ENCODE measurements around the gene TXNDC12. TPM values are rescaled to one million over a fixed set of nuclear protein-coding genes. Genes with fewer than 3 reads are reported as not detected.

TXNDC12 gene
- polyA plus RNA-seq, 3 donors = 24.3 to 125 (median 121) TPM

DNA sequence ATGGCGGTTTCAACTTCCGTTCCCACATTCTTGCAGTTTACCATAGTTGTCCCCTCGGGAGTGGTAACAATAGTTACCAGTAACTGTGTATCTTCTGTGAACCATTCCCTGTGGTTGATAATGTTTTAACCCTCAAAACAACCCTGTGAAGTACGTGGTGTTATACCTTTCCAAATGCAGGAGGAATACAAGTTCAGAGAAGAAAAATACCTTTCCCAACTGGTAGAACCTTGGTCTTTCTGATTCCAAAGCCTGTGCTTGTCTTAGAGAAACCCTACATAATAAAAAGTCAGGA is 1.9 kb upstream of the TXNDC12 start:
- TF ChIP-seq, protein P1, sequence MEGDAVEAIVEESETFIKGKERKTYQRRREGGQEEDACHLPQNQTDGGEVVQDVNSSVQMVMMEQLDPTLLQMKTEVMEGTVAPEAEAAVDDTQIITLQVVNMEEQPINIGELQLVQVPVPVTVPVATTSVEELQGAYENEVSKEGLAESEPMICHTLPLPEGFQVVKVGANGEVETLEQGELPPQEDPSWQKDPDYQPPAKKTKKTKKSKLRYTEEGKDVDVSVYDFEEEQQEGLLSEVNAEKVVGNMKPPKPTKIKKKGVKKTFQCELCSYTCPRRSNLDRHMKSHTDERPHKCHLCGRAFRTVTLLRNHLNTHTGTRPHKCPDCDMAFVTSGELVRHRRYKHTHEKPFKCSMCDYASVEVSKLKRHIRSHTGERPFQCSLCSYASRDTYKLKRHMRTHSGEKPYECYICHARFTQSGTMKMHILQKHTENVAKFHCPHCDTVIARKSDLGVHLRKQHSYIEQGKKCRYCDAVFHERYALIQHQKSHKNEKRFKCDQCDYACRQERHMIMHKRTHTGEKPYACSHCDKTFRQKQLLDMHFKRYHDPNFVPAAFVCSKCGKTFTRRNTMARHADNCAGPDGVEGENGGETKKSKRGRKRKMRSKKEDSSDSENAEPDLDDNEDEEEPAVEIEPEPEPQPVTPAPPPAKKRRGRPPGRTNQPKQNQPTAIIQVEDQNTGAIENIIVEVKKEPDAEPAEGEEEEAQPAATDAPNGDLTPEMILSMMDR (IDR thresholded peaks at IDR 0.05) = no peak
- Mint-ChIP-seq H3K9me3 (no peaks in the 10 kb centered on the region), H3K4me1 (peaks cover 44% of the 10 kb centered on the region), H3K27ac (peak overlapping the region; percentile 87 to 97 (median 96)), H3K36me3 (peaks cover 26 to 36% of the 10 kb centered on the region in 2 donors), H3K4me3 (peak overlapping the region; percentile 96 to 98), H3K27me3 (ENCODE audit: low read depth in 3 of 3) (no peaks in the 10 kb centered on the region)
- Histone ChIP-seq H3K4me1 (ENCODE audit: control insufficient read depth in 1 of 2, insufficient read depth in 2 of 2, low read length in 2 of 2) (peaks cover 35 to 45% of the 10 kb centered on the region in 2 donors), H3K9me3 (replicated peaks in 1 of 2; ENCODE audit: control insufficient read depth in 1 of 2, insufficient read depth in 1 of 2, low read length in 2 of 2) (no peaks in the 10 kb centered on the region), H3K27me3 (ENCODE audit: control insufficient read depth in 2 of 2, insufficient read depth in 2 of 2, low read length in 2 of 2) (no peaks in the 10 kb centered on the region), H2AFZ (ENCODE audit: insufficient read depth, low read depth, low read length, poor library complexity, severe bottlenecking) (peak overlapping the region; percentile 91), H3K9ac (ENCODE audit: insufficient read depth, low read length, poor library complexity, severe bottlenecking) (peak overlapping the region; percentile 81), H3K4me3 (replicated peaks in 1 of 3; ENCODE audit: low read depth in 2 of 3, low read length in 3 of 3) (peak overlapping the region; percentile 89 to 94 (median 92)), H3K27ac (ENCODE audit: low read depth in 1 of 2, low read length in 2 of 2) (peak overlapping the region; percentile 67 to 92), H3K4me2 (replicated peaks; ENCODE audit: extremely low read depth, low read length, poor library complexity, severe bottlenecking) (peak overlapping the region; percentile 97), H4K20me1 (ENCODE audit: insufficient read depth, low read length) (peaks cover 59% of the 10 kb centered on the region), H3K79me2 (ENCODE audit: insufficient read depth, low read length) (peaks cover 96% of the 10 kb centered on the region), H3K36me3 (replicated peaks in 1 of 2; ENCODE audit: control insufficient read depth in 1 of 2, insufficient read depth in 2 of 2, low read length in 2 of 2) (peaks cover 23 to 28% of the 10 kb centered on the region in 2 donors)
- no peak for DNase-seq
- WGBS (ENCODE audit: insufficient coverage) = no CpG with 5 or more reads among the region's 4 CpGs
- intact Hi-C loops (cut with micrococcal nuclease) = loop anchor here (2.0 to 10.0 kb wide), 3 partner anchors 308 to 638 kb away; partner anchors contain the start of genes COA7 (in 1 of the 2), ORC1 (in 1 of the 2) and PRPF38A (in 1 of the 2)

DNA sequence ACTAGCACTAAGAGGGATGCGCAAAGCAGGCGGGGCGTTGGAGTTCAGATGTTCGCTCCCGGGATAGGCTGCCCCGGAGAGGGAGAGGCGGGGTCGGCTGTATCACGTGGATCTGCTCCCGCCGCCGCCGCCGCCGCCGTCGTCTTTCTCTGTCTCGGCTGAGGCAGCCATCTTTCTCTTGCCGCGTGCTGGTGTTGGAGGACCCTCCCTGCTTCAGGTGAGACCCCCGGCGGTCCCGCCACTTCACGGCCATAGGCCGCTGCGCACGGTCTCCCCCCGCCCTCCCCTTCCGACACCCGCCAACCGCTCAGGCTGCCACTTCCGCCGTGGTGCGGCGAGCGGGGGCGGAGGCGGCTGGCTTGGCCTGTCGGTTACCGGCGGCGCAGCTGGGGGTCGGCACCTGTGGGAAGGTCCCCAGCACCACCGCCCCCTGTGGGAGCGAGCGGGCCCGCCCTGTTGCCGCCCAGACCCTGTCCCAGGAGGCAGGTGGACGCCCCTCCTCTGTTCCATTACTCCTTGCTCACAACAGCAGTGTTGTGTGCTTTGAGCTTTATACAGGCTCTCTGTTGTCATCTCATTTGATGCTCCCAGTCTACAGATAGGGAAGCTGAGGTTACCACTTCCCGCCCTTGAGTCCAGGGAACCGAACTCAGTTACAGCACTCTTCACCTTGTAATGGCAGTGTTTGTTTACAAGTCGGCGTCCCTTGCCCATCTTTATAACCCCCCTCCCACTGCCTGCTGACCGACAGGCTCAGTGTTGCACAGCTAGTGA is 1.4 kb upstream of the TXNDC12 start, which contains the start of gene BTF3L4:
TSS of gene BTF3L4 (plus strand) at position 133 of the 774 bp plus-strand sequence. CDS start 3,553 bp downstream, outside the sequence.
- H3K79me2 ChIP-seq (ENCODE audit: insufficient read depth, low read length) = peaks cover 97% of the 10 kb centered on the region
- peak within 1 kb of the TSS; percentile 91 for H2AFZ ChIP-seq (ENCODE audit: insufficient read depth, low read depth, low read length, poor library complexity, severe bottlenecking)
- Mint-ChIP-seq H3K4me3 (peak within 1 kb of the TSS; percentile 98 to 100), H3K36me3 (peaks cover 24 to 36% of the 10 kb centered on the region in 2 donors), H3K27ac (peak within 1 kb of the TSS; percentile 87 to 98 (median 96)), H3K4me1 (peaks cover 44% of the 10 kb centered on the region), H3K9me3 (no peaks in the 10 kb centered on the region), H3K27me3 (ENCODE audit: low read depth in 3 of 3) (no peaks in the 10 kb centered on the region)
- H3K27ac ChIP-seq (ENCODE audit: low read depth in 1 of 2, low read length in 2 of 2) = peak within 1 kb of the TSS; percentile 87 to 92
- H3K9me3 ChIP-seq (replicated peaks in 1 of 2; ENCODE audit: control insufficient read depth in 1 of 2, insufficient read depth in 1 of 2, low read length in 2 of 2) = no peaks in the 10 kb centered on the region
- DNase-seq = peak; percentile 69 to 79 (median 75)
- H3K4me3 ChIP-seq (replicated peaks in 1 of 3; ENCODE audit: low read depth in 2 of 3, low read length in 3 of 3) = peak within 1 kb of the TSS; percentile 89 to 94 (median 92)
- intact Hi-C loops (cut with micrococcal nuclease) = loop anchor here (2.0 to 10.0 kb wide), 3 partner anchors 308 to 638 kb away; partner anchors contain the start of genes COA7 (in 1 of the 2), ORC1 (in 1 of the 2) and PRPF38A (in 1 of the 2)
- peaks cover 35 to 45% of the 10 kb centered on the region in 2 donors for H3K4me1 ChIP-seq (ENCODE audit: control insufficient read depth in 1 of 2, insufficient read depth in 2 of 2, low read length in 2 of 2)
- H3K36me3 ChIP-seq (replicated peaks in 1 of 2; ENCODE audit: control insufficient read depth in 1 of 2, insufficient read depth in 2 of 2, low read length in 2 of 2) = peaks cover 26 to 33% of the 10 kb centered on the region in 2 donors
- peak within 1 kb of the TSS; percentile 81 for H3K9ac ChIP-seq (ENCODE audit: insufficient read depth, low read length, poor library complexity, severe bottlenecking)
- peak within 1 kb of the TSS; percentile 97 for H3K4me2 ChIP-seq (replicated peaks; ENCODE audit: extremely low read depth, low read length, poor library complexity, severe bottlenecking)
- TF ChIP-seq, protein P1 (IDR thresholded peaks at IDR 0.05) = no peak
- peaks cover 62% of the 10 kb centered on the region for H4K20me1 ChIP-seq (ENCODE audit: insufficient read depth, low read length)
- H3K27me3 ChIP-seq (ENCODE audit: control insufficient read depth in 2 of 2, insufficient read depth in 2 of 2, low read length in 2 of 2) = no peaks in the 10 kb centered on the region
- 1% methylated on average over 49 of the region's 54 CpGs for WGBS (ENCODE audit: insufficient coverage)
